ENCODE results near the gene GFOD1. TPM values are rescaled to one million over a fixed set of nuclear protein-coding genes. Genes with fewer than 3 reads are reported as not detected.
A peak's percentile ranks its signal among the peaks of the same experiment; 100 is the strongest.

The GFOD1 gene
- total and polyA plus RNA-seq, 4 donors = 9.4 to 30.6 (median 17.6) TPM

DNA sequence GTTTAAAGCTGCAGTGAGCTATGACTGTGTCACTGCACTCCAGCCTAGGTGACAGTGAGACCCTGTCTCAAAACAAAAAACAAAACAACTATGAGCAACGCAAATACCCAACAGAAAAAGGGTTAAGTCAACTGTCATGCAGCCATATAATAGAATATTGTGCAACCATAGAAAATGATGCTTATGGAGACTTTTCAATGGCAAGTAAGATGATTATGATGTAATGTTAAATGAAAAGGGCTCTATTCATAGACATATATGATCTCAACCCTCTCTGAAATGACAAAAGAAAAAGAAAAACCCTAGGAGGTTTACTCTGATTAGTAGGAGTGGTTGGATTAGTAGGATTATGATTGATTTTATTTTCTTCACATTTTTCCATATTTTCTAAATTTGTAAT, 117.8 kb downstream of the GFOD1 start:
- peaks cover 10% of the 10 kb centered on the region for H3K36me3 ChIP-seq (ENCODE audit: control insufficient read depth, insufficient read depth, low read length)
- no CpG with 5 or more reads among the region's 1 CpG for WGBS (ENCODE audit: insufficient coverage)
- H3K27ac ChIP-seq (ENCODE audit: low read depth, low read length) = no peak overlapping the region
- no peak overlapping the region for H3K4me3 ChIP-seq (ENCODE audit: low read depth, low read length)
- no peaks in the 10 kb centered on the region for H3K9me3 ChIP-seq (ENCODE audit: control insufficient read depth, insufficient read depth, low read length)
- no peaks in the 10 kb centered on the region for H3K27me3 ChIP-seq (ENCODE audit: control insufficient read depth, insufficient read depth, low read length)
- DNase-seq (ENCODE audit: low read depth in 4 of 6, low spot score in 6 of 6) = no peak
- H3K4me1 ChIP-seq (ENCODE audit: control insufficient read depth, insufficient read depth, low read length) = peaks cover 22% of the 10 kb centered on the region

DNA sequence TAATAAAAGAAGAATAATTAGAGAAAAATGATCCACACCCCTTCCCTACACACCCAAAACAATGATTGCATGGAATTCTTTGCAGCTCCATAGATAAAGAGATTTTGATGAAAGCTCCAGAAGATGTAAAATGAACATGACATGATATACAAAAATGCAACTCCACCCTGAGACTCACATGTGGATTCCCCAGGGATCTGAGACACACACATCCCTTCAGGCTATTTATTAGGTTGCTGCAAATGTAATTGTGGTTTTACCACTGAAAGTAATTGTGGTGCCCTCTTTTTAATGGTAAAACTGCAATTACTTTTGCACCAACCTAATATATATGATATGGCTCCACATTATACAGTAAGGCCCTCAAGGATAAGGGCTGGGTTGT, 118.7 kb downstream of the GFOD1 start:
- H3K27me3 ChIP-seq (ENCODE audit: control insufficient read depth, insufficient read depth, low read length) = no peaks in the 10 kb centered on the region
- no peak for DNase-seq (ENCODE audit: low read depth in 4 of 6, low spot score in 6 of 6)
- no peak overlapping the region for H3K4me3 ChIP-seq (ENCODE audit: low read depth, low read length)
- peaks cover 16% of the 10 kb centered on the region for H3K36me3 ChIP-seq (ENCODE audit: control insufficient read depth, insufficient read depth, low read length)
- no peak overlapping the region for H3K27ac ChIP-seq (ENCODE audit: low read depth, low read length)
- H3K9me3 ChIP-seq (ENCODE audit: control insufficient read depth, insufficient read depth, low read length) = no peaks in the 10 kb centered on the region
- H3K4me1 ChIP-seq (ENCODE audit: control insufficient read depth, insufficient read depth, low read length) = peaks cover 22% of the 10 kb centered on the region

DNA sequence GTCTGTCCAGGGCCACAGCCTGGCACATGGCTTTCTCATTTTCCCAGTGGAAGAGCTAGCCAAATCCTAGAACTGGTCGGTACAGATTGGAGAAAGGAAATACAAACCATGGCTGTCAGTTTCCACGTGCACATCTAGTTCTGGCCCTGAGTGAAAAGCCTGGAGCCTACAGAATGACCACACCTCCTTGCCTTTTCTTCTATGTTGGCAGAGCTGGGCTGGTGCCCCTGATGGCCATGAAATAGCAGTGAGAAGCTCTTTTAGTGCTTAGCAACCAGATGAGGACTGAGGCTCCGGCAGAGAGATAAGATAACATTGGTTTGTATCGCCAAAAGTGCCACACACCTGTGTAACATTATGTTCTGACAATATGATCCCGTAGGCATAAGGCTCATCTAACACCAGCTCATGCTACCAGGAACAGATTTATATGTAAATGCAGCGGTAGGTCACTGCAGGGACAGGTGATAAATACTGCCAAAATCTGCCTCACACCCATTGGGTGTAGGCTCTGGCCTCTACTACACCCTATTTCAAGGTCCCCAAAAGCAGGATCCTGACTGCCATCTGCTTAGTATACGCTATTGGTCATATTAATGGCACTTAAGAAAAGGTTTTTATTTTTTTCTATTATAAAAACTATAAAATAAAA, 119.2 kb downstream of the GFOD1 start:
- DNase-seq (ENCODE audit: low read depth in 4 of 6, low spot score in 6 of 6) = peak in 2 of 6 donors; percentile 61 to 73
- H3K9me3 ChIP-seq (ENCODE audit: control insufficient read depth, insufficient read depth, low read length) = no peaks in the 10 kb centered on the region
- 41% methylated on average over 5 of the region's 7 CpGs for WGBS (ENCODE audit: insufficient coverage)
- H3K36me3 ChIP-seq (ENCODE audit: control insufficient read depth, insufficient read depth, low read length) = peaks cover 16% of the 10 kb centered on the region
- H3K4me1 ChIP-seq (ENCODE audit: control insufficient read depth, insufficient read depth, low read length) = peaks cover 22% of the 10 kb centered on the region
- no peak overlapping the region for H3K4me3 ChIP-seq (ENCODE audit: low read depth, low read length)
- no peaks in the 10 kb centered on the region for H3K27me3 ChIP-seq (ENCODE audit: control insufficient read depth, insufficient read depth, low read length)
- no peak overlapping the region for H3K27ac ChIP-seq (ENCODE audit: low read depth, low read length)

DNA sequence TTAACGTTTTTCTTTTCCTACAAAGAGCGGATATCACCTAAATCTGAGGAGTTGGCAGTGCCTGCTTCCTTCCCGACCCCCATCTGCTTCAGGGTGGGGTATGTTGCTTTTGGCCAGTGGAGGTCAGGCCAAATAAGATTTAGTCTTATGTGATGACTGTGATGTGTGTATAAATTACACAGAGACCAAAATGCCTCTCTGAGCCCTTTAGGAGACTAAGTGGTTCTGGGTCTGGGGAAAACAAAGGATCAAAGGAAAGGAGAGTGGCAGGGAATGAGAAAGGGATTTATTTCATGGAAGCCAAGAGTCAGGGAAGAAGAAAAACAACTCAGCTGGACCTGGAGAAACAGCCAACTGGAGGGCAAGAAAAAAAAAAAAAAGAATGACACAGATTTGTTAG, 120.0 kb downstream of the GFOD1 start:
- Histone ChIP-seq H3K36me3 (ENCODE audit: control insufficient read depth, insufficient read depth, low read length) (peaks cover 16% of the 10 kb centered on the region), H3K27ac (ENCODE audit: low read depth, low read length) (no peak overlapping the region), H3K27me3 (ENCODE audit: control insufficient read depth, insufficient read depth, low read length) (no peaks in the 10 kb centered on the region), H3K9me3 (ENCODE audit: control insufficient read depth, insufficient read depth, low read length) (no peaks in the 10 kb centered on the region), H3K4me1 (ENCODE audit: control insufficient read depth, insufficient read depth, low read length) (peaks cover 18% of the 10 kb centered on the region), H3K4me3 (ENCODE audit: low read depth, low read length) (no peak overlapping the region)
- WGBS (ENCODE audit: insufficient coverage) = no CpG with 5 or more reads among the region's 3 CpGs
- DNase-seq (ENCODE audit: low read depth in 4 of 6, low spot score in 6 of 6) = peak in 2 of 6 donors; percentile 61 to 66

DNA sequence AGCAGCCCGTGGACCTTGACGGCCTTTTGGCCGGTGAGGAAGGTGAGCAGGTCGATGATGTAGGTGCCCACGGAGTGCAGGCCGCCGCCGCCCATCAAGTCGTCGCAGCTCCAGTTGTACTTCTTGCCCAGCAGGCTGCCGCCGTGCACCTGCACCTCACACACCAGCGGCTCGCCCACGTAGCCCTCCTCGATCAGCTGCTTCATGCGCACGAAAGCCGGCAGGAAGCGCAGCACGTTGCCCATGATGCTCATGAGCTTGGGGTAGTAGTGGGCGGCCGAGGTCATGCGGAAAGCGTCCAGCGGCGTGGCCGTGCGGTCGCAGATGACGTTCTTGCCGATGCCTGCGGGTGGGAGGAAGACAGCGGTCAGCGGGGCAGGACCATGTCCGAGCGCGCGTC, 122.1 kb downstream of the GFOD1 start:
- peaks cover 16% of the 10 kb centered on the region for H3K36me3 ChIP-seq (ENCODE audit: control insufficient read depth, insufficient read depth, low read length)
- H3K9me3 ChIP-seq (ENCODE audit: control insufficient read depth, insufficient read depth, low read length) = no peaks in the 10 kb centered on the region
- H3K4me1 ChIP-seq (ENCODE audit: control insufficient read depth, insufficient read depth, low read length) = peaks cover 11% of the 10 kb centered on the region
- DNase-seq (ENCODE audit: low read depth in 4 of 6, low spot score in 6 of 6) = no peak
- WGBS (ENCODE audit: insufficient coverage) = 98% methylated on average over 28 of the region's 39 CpGs
- no peak overlapping the region for H3K4me3 ChIP-seq (ENCODE audit: low read depth, low read length)
- H3K27ac ChIP-seq (ENCODE audit: low read depth, low read length) = no peak overlapping the region
- H3K27me3 ChIP-seq (ENCODE audit: control insufficient read depth, insufficient read depth, low read length) = no peaks in the 10 kb centered on the region

DNA sequence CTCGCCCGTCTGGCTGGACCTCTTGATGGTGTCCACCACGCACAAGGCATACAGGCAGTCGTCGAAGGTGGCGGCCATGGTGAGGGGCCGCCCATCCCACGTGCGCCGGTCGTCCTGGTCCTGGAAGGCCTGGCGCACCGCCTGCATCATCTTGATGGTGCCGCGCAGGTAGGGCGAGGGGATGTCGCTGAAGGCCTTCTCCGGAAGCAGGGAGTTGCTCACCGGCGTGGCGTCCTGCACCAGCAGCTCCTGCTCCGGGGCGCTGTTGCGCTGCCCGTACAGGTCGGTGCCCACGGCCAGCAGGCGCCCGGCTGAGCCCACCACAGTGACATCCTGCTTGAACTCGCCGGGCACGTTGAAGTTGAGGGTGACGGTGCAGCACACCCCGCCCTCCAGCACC, 122.6 kb downstream of the GFOD1 start:
- no peak for DNase-seq (ENCODE audit: low read depth in 4 of 6, low spot score in 6 of 6)
- Histone ChIP-seq H3K27ac (ENCODE audit: low read depth, low read length) (no peak overlapping the region), H3K4me3 (ENCODE audit: low read depth, low read length) (no peak overlapping the region), H3K27me3 (ENCODE audit: control insufficient read depth, insufficient read depth, low read length) (no peaks in the 10 kb centered on the region), H3K36me3 (ENCODE audit: control insufficient read depth, insufficient read depth, low read length) (peaks cover 16% of the 10 kb centered on the region), H3K9me3 (ENCODE audit: control insufficient read depth, insufficient read depth, low read length) (no peaks in the 10 kb centered on the region), H3K4me1 (ENCODE audit: control insufficient read depth, insufficient read depth, low read length) (peaks cover 11% of the 10 kb centered on the region)
- 97% methylated on average over 34 of the region's 34 CpGs for WGBS (ENCODE audit: insufficient coverage)

DNA sequence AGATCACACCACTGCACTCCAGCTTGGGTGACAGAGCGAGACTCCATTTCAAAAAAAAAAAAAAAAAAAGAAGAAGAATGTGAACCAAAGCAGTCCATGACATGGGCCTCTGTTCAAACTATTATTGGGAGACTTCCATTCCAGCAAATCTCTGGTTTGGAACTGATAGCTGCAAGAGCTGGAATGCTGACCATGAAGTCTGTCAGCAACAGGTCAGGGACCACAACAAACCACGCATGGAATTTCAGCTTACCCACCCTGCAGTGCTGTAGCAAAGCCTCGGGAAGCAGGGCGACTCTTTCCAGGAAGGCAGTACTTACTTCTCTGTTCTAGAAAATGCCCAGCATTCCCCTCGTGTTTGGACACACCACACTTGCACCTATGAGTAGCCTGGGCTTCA, 125.0 kb downstream of the GFOD1 start:
- H3K27me3 ChIP-seq (ENCODE audit: control insufficient read depth, insufficient read depth, low read length) = no peaks in the 10 kb centered on the region
- H3K9me3 ChIP-seq (ENCODE audit: control insufficient read depth, insufficient read depth, low read length) = no peaks in the 10 kb centered on the region
- H3K4me1 ChIP-seq (ENCODE audit: control insufficient read depth, insufficient read depth, low read length) = peaks cover 12% of the 10 kb centered on the region
- DNase-seq (ENCODE audit: low read depth in 4 of 6, low spot score in 6 of 6) = no peak
- peaks cover 16% of the 10 kb centered on the region for H3K36me3 ChIP-seq (ENCODE audit: control insufficient read depth, insufficient read depth, low read length)
- no peak overlapping the region for H3K4me3 ChIP-seq (ENCODE audit: low read depth, low read length)
- WGBS (ENCODE audit: insufficient coverage) = 90% methylated on average over 3 of the region's 5 CpGs
- no peak overlapping the region for H3K27ac ChIP-seq (ENCODE audit: low read depth, low read length)

DNA sequence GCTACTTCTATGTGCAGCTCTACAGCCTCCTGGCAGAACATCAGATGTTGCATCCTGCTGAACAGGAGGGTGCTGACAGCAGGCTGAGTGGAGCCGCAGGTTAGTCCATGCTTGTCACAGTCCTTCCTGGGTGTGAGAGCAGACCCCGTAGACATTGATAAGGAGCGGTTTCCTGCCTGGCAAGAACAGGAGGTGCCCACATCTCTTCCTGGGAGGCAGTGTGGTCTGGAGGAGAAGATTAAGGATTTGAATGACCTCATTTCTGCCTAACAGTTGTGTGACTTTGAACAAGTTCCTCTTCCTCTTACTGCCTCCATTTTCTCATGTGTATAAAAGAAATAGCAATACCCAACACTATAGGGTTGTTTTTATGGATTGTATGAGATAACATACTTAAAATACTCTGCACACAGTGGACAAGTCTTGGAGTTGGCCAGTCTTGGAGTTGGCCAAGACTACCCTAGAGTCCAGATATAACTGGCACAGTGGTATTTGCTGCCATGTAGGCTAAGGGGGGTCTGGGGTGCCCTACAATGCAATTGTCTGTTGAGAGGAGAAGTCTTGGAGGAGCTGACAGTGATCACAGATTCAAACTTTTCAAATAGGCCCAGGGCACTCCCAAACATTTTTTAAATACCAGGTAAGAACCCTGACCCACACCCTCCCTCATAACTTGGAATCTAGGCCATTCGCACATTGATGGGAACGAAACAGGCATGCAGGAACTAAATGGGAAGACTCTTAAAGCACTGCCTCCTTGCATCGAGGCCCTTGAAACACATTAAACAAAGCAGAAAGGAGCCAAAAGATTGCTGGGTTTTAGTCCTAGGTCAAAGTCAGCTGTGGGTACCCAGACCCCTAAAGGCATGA, 126.5 kb downstream of the GFOD1 start:
- H3K27me3 ChIP-seq (ENCODE audit: control insufficient read depth, insufficient read depth, low read length) = no peaks in the 10 kb centered on the region
- no peak overlapping the region for H3K27ac ChIP-seq (ENCODE audit: low read depth, low read length)
- WGBS (ENCODE audit: insufficient coverage) = 91% methylated on average over 6 of the region's 6 CpGs
- peaks cover 10% of the 10 kb centered on the region for H3K4me1 ChIP-seq (ENCODE audit: control insufficient read depth, insufficient read depth, low read length)
- H3K9me3 ChIP-seq (ENCODE audit: control insufficient read depth, insufficient read depth, low read length) = no peaks in the 10 kb centered on the region
- peaks cover 16% of the 10 kb centered on the region for H3K36me3 ChIP-seq (ENCODE audit: control insufficient read depth, insufficient read depth, low read length)
- no peak overlapping the region for H3K4me3 ChIP-seq (ENCODE audit: low read depth, low read length)
- no peak for DNase-seq (ENCODE audit: low read depth in 4 of 6, low spot score in 6 of 6)

DNA sequence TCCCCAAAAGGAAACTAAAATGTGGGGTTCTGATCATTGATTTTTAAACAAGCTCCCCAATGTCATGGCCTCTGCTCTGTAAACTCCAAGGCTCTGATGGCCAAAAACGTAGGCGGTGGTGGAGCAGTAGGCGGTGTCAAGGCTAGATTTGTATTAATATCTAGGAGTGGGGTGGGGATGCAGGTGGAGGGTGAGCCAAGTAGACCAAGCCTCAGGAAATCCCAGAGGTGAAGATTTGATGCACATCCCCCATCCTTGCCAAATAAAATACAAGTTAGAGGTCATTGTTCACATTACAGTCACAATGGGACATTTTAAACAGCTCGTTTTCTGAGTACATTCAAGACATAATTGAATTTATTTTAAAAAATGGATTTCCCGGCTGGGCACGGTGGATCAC, 128.1 kb downstream of the GFOD1 start:
- peaks cover 14% of the 10 kb centered on the region for H3K4me1 ChIP-seq (ENCODE audit: control insufficient read depth, insufficient read depth, low read length)
- no peaks in the 10 kb centered on the region for H3K9me3 ChIP-seq (ENCODE audit: control insufficient read depth, insufficient read depth, low read length)
- H3K36me3 ChIP-seq (ENCODE audit: control insufficient read depth, insufficient read depth, low read length) = peaks cover 3% of the 10 kb centered on the region
- 100% methylated on average over 2 of the region's 6 CpGs for WGBS (ENCODE audit: insufficient coverage)
- DNase-seq (ENCODE audit: low read depth in 4 of 6, low spot score in 6 of 6) = no peak
- H3K27me3 ChIP-seq (ENCODE audit: control insufficient read depth, insufficient read depth, low read length) = no peaks in the 10 kb centered on the region
- H3K27ac ChIP-seq (ENCODE audit: low read depth, low read length) = no peak overlapping the region
- no peak overlapping the region for H3K4me3 ChIP-seq (ENCODE audit: low read depth, low read length)

DNA sequence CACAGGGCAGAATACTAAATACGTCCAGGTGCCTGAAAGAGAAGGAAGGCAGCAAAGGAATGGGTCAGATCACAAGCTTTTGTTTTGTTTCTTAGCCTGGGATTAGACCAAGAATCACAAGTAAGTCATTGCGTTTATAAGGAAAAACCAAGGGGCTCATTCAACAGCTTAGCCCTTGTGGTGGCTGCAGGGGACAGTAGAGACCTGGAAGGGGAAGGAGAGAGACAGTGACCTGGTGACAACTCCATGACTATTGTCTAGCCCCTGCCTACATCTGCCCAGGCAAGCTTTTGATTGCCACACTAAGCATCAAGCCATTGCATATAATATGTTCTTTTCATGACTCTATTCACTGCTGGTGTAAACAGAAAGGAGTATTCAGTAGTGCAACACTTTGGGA, 128.9 kb downstream of the GFOD1 start:
- no peak overlapping the region for H3K27ac ChIP-seq (ENCODE audit: low read depth, low read length)

More for the DNA sequence above, 128.9 kb downstream of the GFOD1 start:
- Histone ChIP-seq H3K36me3 (ENCODE audit: control insufficient read depth, insufficient read depth, low read length) (no peaks in the 10 kb centered on the region), H3K4me3 (ENCODE audit: low read depth, low read length) (no peak overlapping the region), H3K27me3 (ENCODE audit: control insufficient read depth, insufficient read depth, low read length) (no peaks in the 10 kb centered on the region), H3K9me3 (ENCODE audit: control insufficient read depth, insufficient read depth, low read length) (no peaks in the 10 kb centered on the region), H3K4me1 (ENCODE audit: control insufficient read depth, insufficient read depth, low read length) (peaks cover 14% of the 10 kb centered on the region)
- WGBS (ENCODE audit: insufficient coverage) = 50% methylated on average over 1 of the region's 2 CpGs
- no peak for DNase-seq (ENCODE audit: low read depth in 4 of 6, low spot score in 6 of 6)
